Naive B cell (primary cell): ENCODE data around the gene DGKE. TPM values are rescaled to one million over a fixed set of nuclear protein-coding genes. Genes with fewer than 3 reads are reported as not detected.

Source experiments
- ATAC-seq, 2 donors: fragments of 150-1000 bp; cut with Tn5 transposase; 2 replicates each; pipeline ENCODE4 v1.10.0; 2021; ENCODE audit warnings: low read depth in 2 of 2, mild to moderate bottlenecking in 2 of 2, moderate library complexity in 2 of 2
- DNase-seq: peaks from one replicate; pipeline ENCODE4 v3.0.0; 2022
- H3K27ac Mint-ChIP-seq, 6 donors: one replicate each; pipeline ENCODE4 v1.8.0; 2020 to 2022; ENCODE audit warnings: mild to moderate bottlenecking in 6 of 6, mixed read lengths in 6 of 6, moderate library complexity in 5 of 6, inconsistent platforms in 2 of 6
- H3K27me3 Mint-ChIP-seq, 3 donors: one replicate each; pipeline ENCODE4 v1.8.0; 2021 to 2022; ENCODE audit warnings: mixed read lengths in 3 of 3, mild to moderate bottlenecking in 1 of 3
- H3K36me3 Mint-ChIP-seq, 2 donors: one replicate each; pipeline ENCODE4 v1.8.0; 2020 to 2022; ENCODE audit warnings: mixed read lengths in 2 of 2, inconsistent platforms in 1 of 2, mild to moderate bottlenecking in 1 of 2
- H3K4me1 Mint-ChIP-seq, 3 donors: one replicate each; pipeline ENCODE4 v1.8.0; 2020 to 2022; ENCODE audit warnings: mixed read lengths in 3 of 3, inconsistent platforms in 1 of 3, mild to moderate bottlenecking in 1 of 3, moderate library complexity in 1 of 3
- H3K4me3 Mint-ChIP-seq, 8 donors: one replicate each; pipeline ENCODE4 v1.8.0; 2020 to 2022; ENCODE audit warnings: mild to moderate bottlenecking in 8 of 8, mixed read lengths in 8 of 8, moderate library complexity in 8 of 8, inconsistent platforms in 2 of 8
- H3K9me3 Mint-ChIP-seq, 7 donors: one replicate each; pipeline ENCODE4 v1.8.0; 2020 to 2022; ENCODE audit warnings: mixed read lengths in 7 of 7, mild to moderate bottlenecking in 5 of 7, inconsistent platforms in 2 of 7, moderate library complexity in 1 of 7
- polyA plus RNA-seq, 6 donors: library from polyadenylated mRNA; unstranded; fragments of 300-500 nt; fragmentation: Illumina TruSeq; gene quantifications; one replicate each; pipeline ENCODE4 v1.2.3, GENCODE V29; 2021; ENCODE audit warnings: low read depth in 6 of 6

The DGKE gene
- polyA plus RNA-seq, 6 donors from 2014 or later = 1.3 to 4.1 (median 3.3) TPM

DNA sequence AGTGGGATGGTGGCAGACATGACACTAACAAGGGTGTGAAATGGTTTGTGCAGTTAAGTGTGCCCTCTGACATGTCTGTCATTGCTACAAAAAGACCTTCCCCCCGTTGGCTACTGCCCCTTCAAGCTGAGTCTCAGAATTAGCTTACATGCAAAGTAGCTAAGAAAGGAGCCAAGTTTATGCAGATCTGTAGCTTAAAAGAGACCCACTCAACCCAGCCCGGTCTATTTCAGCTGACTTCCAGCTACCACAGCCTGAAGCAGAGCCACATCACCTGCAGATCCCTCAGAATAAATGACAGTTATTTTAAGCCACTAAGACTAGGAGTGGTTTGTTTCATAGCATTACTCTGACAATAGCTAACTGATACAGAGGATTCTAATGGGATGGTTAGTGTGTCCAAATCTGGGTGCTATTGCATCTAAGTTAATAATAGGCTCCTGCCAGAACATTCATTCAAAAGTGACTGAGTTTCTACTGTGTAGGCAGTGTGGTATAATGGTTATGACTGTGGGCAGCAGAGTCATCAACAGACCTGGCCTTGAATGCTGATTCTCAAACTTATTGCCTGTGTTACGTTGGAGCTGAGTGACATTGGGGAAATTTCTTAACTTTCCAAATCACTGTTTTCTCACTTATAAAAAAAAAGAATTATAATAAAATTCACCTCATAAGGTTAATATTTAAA, 12.0 kb upstream of the DGKE start:
- no peak overlapping the region for H3K4me3 Mint-ChIP-seq
- H3K4me1 Mint-ChIP-seq = peaks cover 0 to 11% (median 6%) of the 10 kb centered on the region in 3 donors
- no peak overlapping the region for H3K27ac Mint-ChIP-seq
- no peaks in the 10 kb centered on the region for H3K27me3 Mint-ChIP-seq
- ATAC-seq (no peak), DNase-seq (no peak)
- H3K36me3 Mint-ChIP-seq = peaks cover 0 to 7% of the 10 kb centered on the region in 2 donors
- no peaks in the 10 kb centered on the region for H3K9me3 Mint-ChIP-seq

DNA sequence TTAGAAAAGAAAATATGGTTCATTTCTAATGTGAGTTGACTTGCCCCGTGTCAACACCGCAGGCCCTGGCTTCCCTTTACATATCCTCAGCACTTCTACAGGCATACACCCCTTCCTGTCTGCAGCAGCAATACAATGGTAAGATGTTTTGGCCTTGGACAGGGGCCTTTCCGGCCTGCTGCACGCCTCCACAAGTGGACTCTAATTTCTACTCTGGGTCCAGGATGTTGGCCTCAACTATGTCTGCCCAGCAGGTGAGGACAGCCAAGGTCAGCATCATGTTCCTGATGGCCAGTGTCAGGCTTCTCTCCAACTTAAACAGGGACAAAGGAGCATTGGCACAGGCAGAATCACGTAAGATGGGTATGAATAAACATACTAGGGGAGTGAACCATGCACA, 11.2 kb upstream of the DGKE start:
- H3K27me3 Mint-ChIP-seq = no peaks in the 10 kb centered on the region
- no peaks in the 10 kb centered on the region for H3K9me3 Mint-ChIP-seq
- H3K27ac Mint-ChIP-seq = no peak overlapping the region
- H3K36me3 Mint-ChIP-seq = peaks cover 0 to 7% of the 10 kb centered on the region in 2 donors
- ATAC-seq (no peak), DNase-seq (no peak)
- H3K4me3 Mint-ChIP-seq = no peak overlapping the region
- peaks cover 0 to 11% (median 6%) of the 10 kb centered on the region in 3 donors for H3K4me1 Mint-ChIP-seq

DNA sequence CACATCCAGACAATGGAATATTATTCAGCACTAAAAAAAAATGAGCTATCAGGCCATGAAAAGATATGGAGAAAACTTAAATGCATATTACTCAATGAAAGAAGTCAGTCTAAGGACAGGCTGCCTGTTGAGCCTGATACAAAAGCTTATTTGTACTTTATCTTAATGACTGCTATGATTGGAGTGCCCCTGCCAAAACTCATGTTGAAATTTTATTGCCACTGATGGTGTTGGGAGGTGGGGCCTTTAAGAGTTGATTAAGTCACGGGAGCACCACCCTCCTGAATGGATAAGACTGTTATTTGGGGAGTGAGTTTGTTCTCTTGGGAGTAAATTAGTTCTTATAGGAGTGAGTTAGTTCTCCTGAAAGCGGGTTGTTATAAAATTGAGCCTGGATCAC, 10.1 kb upstream of the DGKE start:
- DNase-seq = no peak
- no peak overlapping the region for H3K27ac Mint-ChIP-seq
- H3K4me3 Mint-ChIP-seq = no peak overlapping the region
- no peaks in the 10 kb centered on the region for H3K9me3 Mint-ChIP-seq
- H3K36me3 Mint-ChIP-seq = peaks cover 0 to 7% of the 10 kb centered on the region in 2 donors
- no peaks in the 10 kb centered on the region for H3K27me3 Mint-ChIP-seq
- no peak for ATAC-seq
- H3K4me1 Mint-ChIP-seq = peaks cover 0 to 10% (median 6%) of the 10 kb centered on the region in 3 donors

DNA sequence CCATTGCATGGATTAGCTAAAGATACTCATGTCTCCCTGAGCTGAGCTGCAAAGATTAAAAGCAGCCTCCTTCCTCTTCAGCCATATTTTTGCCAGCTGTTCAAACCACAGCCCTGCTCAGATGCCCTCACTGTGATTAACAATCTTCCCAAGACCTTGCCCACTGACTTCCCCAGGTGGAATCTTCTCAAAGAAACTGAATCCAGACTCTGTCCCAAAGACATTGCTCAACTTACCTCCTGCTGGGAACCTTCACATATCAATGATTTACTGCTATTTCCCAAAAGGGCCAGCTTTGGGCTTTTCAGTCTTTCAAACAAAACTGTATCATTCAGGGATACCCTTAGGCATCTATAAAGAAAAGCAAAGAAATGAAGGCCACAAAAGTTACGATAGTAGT, 9.4 kb upstream of the DGKE start:
- no peak overlapping the region for H3K27ac Mint-ChIP-seq

DNA sequence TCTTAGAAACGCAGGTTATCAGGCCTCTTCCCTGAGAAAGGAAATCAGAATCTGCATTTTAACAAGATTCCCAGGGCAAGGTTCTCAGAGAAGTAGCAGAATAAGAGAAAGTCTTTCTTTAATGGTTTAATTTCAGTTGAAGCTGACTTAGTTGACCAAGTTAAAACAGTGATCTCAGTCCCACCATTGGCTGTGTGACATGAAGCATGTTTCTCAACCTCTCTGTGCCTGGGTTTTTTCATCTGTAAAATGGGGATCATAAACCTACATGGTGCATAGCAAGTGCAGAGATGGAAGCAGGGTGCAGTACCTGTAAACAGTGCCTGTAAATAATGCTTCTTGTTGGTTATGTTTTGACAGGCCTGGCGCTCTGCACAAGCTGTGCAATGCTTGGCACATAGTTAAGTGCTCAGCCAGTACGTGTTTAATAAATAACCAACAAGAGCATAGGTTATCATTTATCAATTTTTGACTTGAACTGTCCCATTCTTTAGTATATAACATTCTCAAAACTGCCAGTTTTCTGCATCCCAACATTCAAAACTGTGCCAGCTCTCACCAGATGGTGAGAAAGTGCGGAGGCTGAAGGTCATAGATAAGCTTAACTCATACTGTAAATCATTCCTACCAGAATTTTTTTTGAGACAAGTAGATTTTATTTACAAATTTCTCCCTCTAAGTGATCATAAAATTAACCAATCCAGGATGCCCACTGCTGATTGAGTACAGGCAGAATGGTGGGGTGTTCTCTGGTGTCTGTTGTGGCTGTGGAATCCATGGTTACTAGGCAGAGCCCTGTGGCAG, 7.1 kb upstream of the DGKE start:
- no peaks in the 10 kb centered on the region for H3K9me3 Mint-ChIP-seq
- DNase-seq (no peak), ATAC-seq (no peak)
- no peak overlapping the region for H3K4me3 Mint-ChIP-seq
- no peak overlapping the region for H3K27ac Mint-ChIP-seq
- H3K36me3 Mint-ChIP-seq = peaks cover 0 to 7% of the 10 kb centered on the region in 2 donors
- H3K4me1 Mint-ChIP-seq = peaks cover 12 to 14% (median 13%) of the 10 kb centered on the region in 3 donors
- H3K27me3 Mint-ChIP-seq = no peaks in the 10 kb centered on the region

More for the DNA sequence above, 9.4 kb upstream of the DGKE start:
- H3K9me3 Mint-ChIP-seq = no peaks in the 10 kb centered on the region
- peaks cover 0 to 4% (median 3%) of the 10 kb centered on the region in 3 donors for H3K4me1 Mint-ChIP-seq
- H3K27me3 Mint-ChIP-seq = no peaks in the 10 kb centered on the region
- H3K36me3 Mint-ChIP-seq = peaks cover 0 to 7% of the 10 kb centered on the region in 2 donors
- ATAC-seq (no peak), DNase-seq (no peak)
- no peak overlapping the region for H3K4me3 Mint-ChIP-seq

DNA sequence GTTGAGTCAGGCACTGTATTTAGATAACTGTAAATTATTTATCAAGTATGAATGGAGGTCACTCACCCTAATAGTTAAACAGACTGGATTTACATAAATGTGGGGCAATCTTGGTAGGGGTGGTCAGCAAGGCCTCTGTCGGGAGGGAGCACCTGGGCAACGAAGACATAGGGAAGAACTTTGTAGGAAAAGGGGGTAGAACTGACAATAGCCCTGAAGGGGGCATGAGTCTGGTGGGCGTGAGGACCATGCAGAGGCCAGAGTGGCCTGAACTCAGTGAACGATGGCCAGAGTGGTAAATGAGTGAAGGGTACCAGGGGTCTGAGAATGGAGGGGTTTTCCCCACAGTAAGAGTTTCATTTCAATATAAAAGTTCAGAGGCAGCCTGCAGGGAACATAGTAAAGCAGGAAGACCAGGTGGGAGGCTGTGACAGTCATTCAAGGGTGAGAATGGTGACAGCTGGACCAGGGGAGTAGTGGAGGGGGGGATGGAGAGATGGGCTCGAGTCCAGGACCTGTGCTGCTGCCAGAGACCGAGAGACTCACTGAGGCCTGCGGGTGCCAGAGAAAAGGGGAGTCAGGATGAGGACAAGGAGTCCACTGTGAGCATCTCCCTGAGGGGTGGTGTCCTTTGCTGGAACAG, 3.1 kb upstream of the DGKE start:
- H3K27ac Mint-ChIP-seq = peak overlapping the region in 3 of 6 donors; percentile 2 to 54 (median 29)
- H3K4me1 Mint-ChIP-seq = peaks cover 29 to 33% (median 32%) of the 10 kb centered on the region in 3 donors
- DNase-seq (no peak), ATAC-seq (no peak)
- no peaks in the 10 kb centered on the region for H3K9me3 Mint-ChIP-seq
- H3K4me3 Mint-ChIP-seq = peak overlapping the region in 2 of 8 donors; percentile 54 to 60
- no peaks in the 10 kb centered on the region for H3K36me3 Mint-ChIP-seq
- H3K27me3 Mint-ChIP-seq = no peaks in the 10 kb centered on the region

DNA sequence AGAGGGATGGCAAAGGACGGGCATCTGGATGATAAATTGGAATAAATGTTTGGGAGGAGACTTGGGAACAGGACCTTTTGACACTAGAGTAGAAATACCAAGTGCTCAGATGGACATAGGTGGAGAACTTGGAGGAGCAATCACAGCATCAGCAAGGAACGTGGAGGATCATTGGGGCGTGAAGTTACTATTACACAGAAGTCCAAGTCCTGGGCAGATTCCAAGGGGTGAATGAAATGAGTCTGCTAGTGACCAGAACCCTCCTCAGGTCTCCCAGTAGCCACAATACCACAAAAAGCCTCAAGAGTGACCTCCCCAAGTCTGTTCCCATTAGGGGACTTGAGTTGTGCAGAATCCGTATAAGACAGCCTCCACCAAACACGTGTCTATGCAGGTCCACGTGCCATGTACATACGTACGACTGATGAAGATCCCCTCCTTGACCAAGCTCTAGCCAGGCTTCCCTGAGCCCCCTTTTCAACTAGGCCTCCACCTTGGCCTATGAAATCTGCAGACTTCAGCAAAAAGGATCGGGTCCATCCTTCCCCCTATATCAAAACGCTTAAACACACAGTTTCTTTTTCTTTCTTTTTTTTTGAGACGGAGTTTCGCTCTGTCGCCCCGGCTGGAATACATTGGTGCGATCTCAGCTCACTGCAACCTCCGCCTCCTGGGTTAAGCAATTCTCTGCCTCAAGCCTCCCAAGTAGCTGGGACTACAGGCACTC, 2.4 kb upstream of the DGKE start:
- Mint-ChIP-seq H3K4me3 (peak overlapping the region in 4 of 8 donors; percentile 50 to 94 (median 74)), H3K36me3 (no peaks in the 10 kb centered on the region), H3K4me1 (peaks cover 32 to 35% (median 32%) of the 10 kb centered on the region in 3 donors), H3K27ac (peak overlapping the region in 2 of 6 donors; percentile 29 to 54), H3K27me3 (no peaks in the 10 kb centered on the region), H3K9me3 (no peaks in the 10 kb centered on the region)
- ATAC-seq (no peak), DNase-seq (no peak)

DNA sequence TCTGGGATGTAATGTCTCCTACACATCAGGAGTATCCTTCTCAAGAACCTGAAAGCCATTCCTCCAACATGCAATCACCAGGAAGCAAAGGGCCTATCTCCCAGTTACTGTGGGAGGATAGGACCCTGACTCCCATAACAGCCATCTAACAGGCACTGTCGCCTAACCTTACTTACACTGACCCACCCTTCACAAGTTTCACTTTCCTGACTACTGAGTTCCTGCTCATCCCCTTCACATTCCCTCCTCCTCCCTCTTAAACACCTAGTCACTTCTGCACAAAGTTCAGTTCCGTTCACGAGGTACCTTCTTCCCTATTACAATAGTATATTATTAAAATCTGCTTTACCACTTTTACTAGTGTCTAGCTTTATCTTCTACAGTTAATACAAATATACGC, 1.5 kb upstream of the DGKE start:
- DNase-seq (no peak), ATAC-seq (no peak)
- H3K4me1 Mint-ChIP-seq = peaks cover 32 to 44% (median 37%) of the 10 kb centered on the region in 3 donors
- H3K27ac Mint-ChIP-seq = peak overlapping the region in 5 of 6 donors; percentile 13 to 94 (median 63)
- H3K4me3 Mint-ChIP-seq = peak overlapping the region; percentile 57 to 96 (median 90)
- no peaks in the 10 kb centered on the region for H3K9me3 Mint-ChIP-seq
- no peaks in the 10 kb centered on the region for H3K27me3 Mint-ChIP-seq
- no peaks in the 10 kb centered on the region for H3K36me3 Mint-ChIP-seq

DNA sequence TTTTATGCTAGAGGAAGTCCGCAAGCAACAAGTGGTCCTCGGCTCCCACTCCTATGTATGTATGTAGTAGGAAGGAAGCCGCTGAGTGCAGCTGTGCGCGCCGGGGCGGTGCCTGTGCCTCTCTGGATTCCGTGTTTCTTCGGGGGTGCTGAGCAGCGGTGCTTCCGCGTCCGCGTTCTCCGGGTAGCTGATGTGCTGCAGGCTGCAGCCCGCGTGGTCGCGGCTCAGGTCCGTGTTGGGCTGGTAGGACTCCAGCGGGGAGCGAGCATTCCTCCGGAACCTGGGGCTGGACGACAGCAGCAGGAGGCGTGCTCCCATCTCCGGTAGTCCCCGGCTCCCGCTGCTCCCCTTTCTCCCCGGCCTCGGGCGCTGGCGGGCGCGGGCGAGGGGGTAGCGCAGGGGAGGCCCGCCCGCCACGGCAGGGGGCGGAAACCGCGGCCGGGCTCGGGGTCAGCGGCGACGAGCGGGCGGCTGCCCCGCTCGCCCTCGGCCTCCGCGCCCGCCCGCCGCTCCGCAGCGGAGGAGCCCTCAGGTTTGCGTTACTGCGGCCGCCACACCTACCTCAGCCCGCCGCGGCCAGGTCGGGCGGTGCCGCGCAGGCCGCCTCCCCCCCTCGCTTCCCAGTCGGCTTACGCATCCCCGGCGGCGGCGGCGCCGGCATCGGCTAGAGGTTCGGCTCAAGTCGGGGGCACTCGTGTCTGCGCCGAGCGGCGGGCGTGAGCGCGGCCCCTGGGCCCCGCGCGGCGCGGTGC, 718 bp upstream of the DGKE start:
- ATAC-seq (peak; percentile 62 to 63), DNase-seq (peak; percentile 57)
- H3K4me3 Mint-ChIP-seq = peak overlapping the region; percentile 83 to 96 (median 94)
- H3K9me3 Mint-ChIP-seq = no peaks in the 10 kb centered on the region
- peak overlapping the region; percentile 26 to 96 (median 56) for H3K27ac Mint-ChIP-seq
- H3K36me3 Mint-ChIP-seq = no peaks in the 10 kb centered on the region
- peaks cover 32 to 46% (median 37%) of the 10 kb centered on the region in 3 donors for H3K4me1 Mint-ChIP-seq
- H3K27me3 Mint-ChIP-seq = no peaks in the 10 kb centered on the region

DNA sequence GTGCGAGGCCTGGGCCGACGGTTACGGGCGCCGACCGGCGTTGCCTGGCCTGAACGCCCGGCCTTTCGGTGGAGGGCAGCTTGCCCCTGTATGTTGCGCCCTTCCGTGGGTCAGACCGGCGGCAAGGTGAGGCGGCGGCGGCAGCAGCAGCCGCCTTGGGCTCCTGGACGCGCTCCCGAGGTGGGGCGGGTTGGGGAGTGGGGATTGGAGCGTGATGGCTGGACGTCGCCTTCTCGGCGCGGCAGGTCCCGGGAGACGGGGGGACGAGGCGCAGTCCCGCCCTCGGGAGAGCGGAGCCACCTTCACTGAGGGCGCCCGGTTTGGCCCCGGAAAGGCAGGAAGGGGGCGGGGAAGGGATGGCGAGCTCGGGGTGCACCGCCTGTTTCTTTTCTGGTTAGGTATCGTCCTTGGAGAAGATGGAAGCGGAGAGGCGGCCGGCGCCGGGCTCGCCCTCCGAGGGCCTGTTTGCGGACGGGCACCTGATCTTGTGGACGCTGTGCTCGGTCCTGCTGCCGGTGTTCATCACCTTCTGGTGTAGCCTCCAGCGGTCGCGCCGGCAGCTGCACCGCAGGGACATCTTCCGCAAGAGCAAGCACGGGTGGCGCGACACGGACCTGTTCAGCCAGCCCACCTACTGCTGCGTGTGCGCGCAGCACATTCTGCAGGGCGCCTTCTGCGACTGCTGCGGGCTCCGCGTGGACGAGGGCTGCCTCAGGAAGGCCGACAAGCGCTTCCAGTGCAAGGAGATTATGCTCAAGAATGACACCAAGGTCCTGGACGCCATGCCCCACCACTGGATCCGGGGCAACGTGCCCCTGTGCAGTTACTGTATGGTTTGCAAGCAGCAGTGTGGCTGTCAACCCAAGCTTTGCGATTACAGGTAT, 671 bp downstream of the DGKE start:
- peak; percentile 17 to 29 for ATAC-seq
- Mint-ChIP-seq H3K36me3 (no peaks in the 10 kb centered on the region), H3K4me1 (peaks cover 32 to 46% (median 37%) of the 10 kb centered on the region in 3 donors), H3K27ac (peak overlapping the region in 5 of 6 donors; percentile 28 to 89 (median 62)), H3K4me3 (peak overlapping the region; percentile 89 to 96 (median 94)), H3K9me3 (no peaks in the 10 kb centered on the region), H3K27me3 (no peaks in the 10 kb centered on the region)
- peak; percentile 51 for DNase-seq

DNA sequence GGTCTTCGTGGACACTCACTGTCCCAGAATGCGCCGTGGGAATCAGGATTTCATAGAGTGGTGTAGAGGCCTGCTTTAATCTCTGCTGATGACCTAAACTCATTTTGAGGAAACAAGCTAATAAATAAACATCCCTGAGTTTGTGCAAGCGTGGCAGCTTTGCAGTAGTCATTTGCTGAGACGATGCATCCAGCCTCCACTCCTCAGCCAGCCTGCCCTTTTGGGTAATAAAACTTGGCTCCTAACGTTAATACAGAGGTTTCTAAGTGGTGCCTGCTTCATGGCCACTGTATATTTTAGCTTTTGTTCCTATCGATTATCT, 1.3 kb downstream of the DGKE start:
- Mint-ChIP-seq H3K36me3 (no peaks in the 10 kb centered on the region), H3K4me1 (peaks cover 29 to 46% (median 37%) of the 10 kb centered on the region in 3 donors)

DNA sequence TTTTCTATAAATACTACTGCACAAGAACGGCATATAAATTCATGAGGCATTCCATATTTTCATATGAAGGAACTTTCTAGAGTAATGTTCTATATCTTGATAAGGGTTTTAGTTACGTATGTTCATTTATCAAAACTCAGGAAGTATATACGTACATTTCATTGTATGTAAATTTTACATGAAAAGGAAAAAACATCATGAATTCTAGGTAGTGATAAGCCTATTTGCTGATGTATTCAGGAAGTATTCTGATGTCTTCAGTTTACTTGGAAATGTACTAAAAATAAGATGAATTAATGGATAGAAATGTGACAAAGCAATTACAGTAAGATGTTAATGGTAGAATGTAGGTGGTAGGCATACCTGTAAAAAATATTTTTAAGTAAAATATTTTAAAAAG, 4.7 kb downstream of the DGKE start:
- H3K4me1 Mint-ChIP-seq = peaks cover 6 to 22% (median 14%) of the 10 kb centered on the region in 3 donors
- DNase-seq = no peak

More for the DNA sequence above, 1.3 kb downstream of the DGKE start:
- Mint-ChIP-seq H3K9me3 (no peaks in the 10 kb centered on the region), H3K4me3 (peak overlapping the region; percentile 89 to 96 (median 94)), H3K27ac (peak overlapping the region in 3 of 6 donors; percentile 9 to 63 (median 42)), H3K27me3 (no peaks in the 10 kb centered on the region)
- ATAC-seq (no peak), DNase-seq (no peak)

More for the DNA sequence above, 4.7 kb downstream of the DGKE start:
- no peak for ATAC-seq
- Mint-ChIP-seq H3K27me3 (no peaks in the 10 kb centered on the region), H3K36me3 (no peaks in the 10 kb centered on the region), H3K4me3 (no peak overlapping the region), H3K27ac (no peak overlapping the region), H3K9me3 (no peaks in the 10 kb centered on the region)
